Lung (tissue), 13 donors: ENCODE measurements around the gene NRDC. TPM values are rescaled to one million over a fixed set of nuclear protein-coding genes. Genes with fewer than 3 reads are reported as not detected.

Source experiments
- ATAC-seq: fragments of 200-7000 bp; cut with Tn5 transposase; one replicate; pipeline ENCODE4 v1.9.1; 2020; ENCODE audit warnings: moderate number of reproducible peaks; ENCODE audit not compliant: insufficient read depth, low FRiP score
- DNase-seq, 3 donors: peaks; one replicate each; pipeline ENCODE4 v3.0.0-alpha.2; 2013 to 2017
- H3K27ac ChIP-seq, 2 donors: one replicate each; pipeline ENCODE4 v1.5.1; 2013; ENCODE audit warnings: mild to moderate bottlenecking in 2 of 2, moderate library complexity in 2 of 2, control low read depth in 1 of 2, inconsistent platforms in 1 of 2, low read depth in 1 of 2, low read length in 1 of 2
- H3K27me3 ChIP-seq, 3 donors: one replicate each; pipeline ENCODE4 v1.5.1; 2013; ENCODE audit warnings: low read length in 2 of 3; ENCODE audit not compliant: control insufficient read depth in 3 of 3, insufficient read depth in 3 of 3
- H3K36me3 ChIP-seq, 4 donors: one replicate each; pipeline ENCODE4 v1.5.1; 2013; ENCODE audit warnings: low read length in 4 of 4, mild to moderate bottlenecking in 1 of 4, moderate library complexity in 1 of 4; ENCODE audit not compliant: control insufficient read depth in 4 of 4, insufficient read depth in 4 of 4
- H3K4me1 ChIP-seq, 5 donors: one replicate each; pipeline ENCODE4 v1.5.1; 2013; ENCODE audit warnings: low read length in 5 of 5, mild to moderate bottlenecking in 2 of 5, moderate library complexity in 1 of 5; ENCODE audit not compliant: control insufficient read depth in 5 of 5, insufficient read depth in 5 of 5
- H3K4me3 ChIP-seq: one replicate; pipeline ENCODE4 v1.5.1; 2013; ENCODE audit warnings: mild to moderate bottlenecking, control low read depth, moderate library complexity
- H3K9ac ChIP-seq, 2 donors: one replicate each; pipeline ENCODE4 v1.5.1; 2013; ENCODE audit warnings: low read length in 2 of 2, control low read depth in 1 of 2; ENCODE audit not compliant: insufficient read depth in 1 of 2
- H3K9me3 ChIP-seq, 4 donors: one replicate each; pipeline ENCODE4 v1.5.1; 2013; ENCODE audit warnings: low read length in 3 of 4, mild to moderate bottlenecking in 1 of 4, moderate library complexity in 1 of 4; ENCODE audit not compliant: control insufficient read depth in 4 of 4, insufficient read depth in 3 of 4
- CTCF ChIP-seq: IDR thresholded peaks from 2 replicates; pipeline ENCODE4 v1.5.1; 2012; ENCODE audit warnings: mild to moderate bottlenecking; ENCODE audit errors: control extremely low read depth, extremely low read depth
- WGBS, 2 donors: extraction: QIAGEN DNeasy Blood & Tissue Kit; methylation state at CpG; one replicate each; pipeline ENCODE4 v1.1.7; 2013; 5-methylcytosine and 5-hydroxymethylcytosine counted together
- polyA plus RNA-seq, 2 donors: library from polyadenylated mRNA; stranded (reverse); fragments of 200-250 nt; gene quantifications; one replicate each; pipeline ENCODE4 v1.2.1, GENCODE V29; 2013
- small RNA-seq: library from RNA; depleted of rRNA; stranded (forward); fragments of <200 nt; gene quantifications from one replicate; pipeline ENCODE3, GENCODE V24; 2014; ENCODE audit warnings: low replicate concordance
- total RNA-seq, 2 donors: library from RNA; depleted of rRNA in 1 of 2; stranded (reverse); fragments of >200 nt in 1 of 2; gene quantifications; one replicate each; pipeline ENCODE4 v1.2.1, GENCODE V29; 2014 to 2021
- donor health status: control.
- donor health status: control.
- donor health status: Bipolar disorder and iron deficiency.
- donor health status: healthy.
- donor health status: DM: yes; HTN: yes; CAD: no.

The NRDC gene
- total and polyA plus RNA-seq, 4 donors = 96.2 to 128 (median 105) TPM

GRCh38 chr1:51741121-51741681, 137.3 kb downstream of the NRDC start:
- Histone ChIP-seq H3K4me1 (peaks cover 0 to 10% (median 0%) of the 10 kb centered on the region in 5 donors), H3K27me3 (no peaks in the 10 kb centered on the region), H3K9me3 (no peaks in the 10 kb centered on the region), H3K36me3 (peaks cover 0 to 2% (median 0%) of the 10 kb centered on the region in 4 donors), H3K27ac (no peak overlapping the region), H3K9ac (no peak overlapping the region), H3K4me3 (no peak overlapping the region)
- no peak for DNase-seq
- no peak for TF ChIP-seq CTCF
- WGBS, 2 donors = 76 to 87% methylated on average over 1 of the region's 1 CpG
- ATAC-seq = no peak

GRCh38 chr1:51740652-51741051, 137.9 kb downstream of the NRDC start:
- WGBS, 2 donors = 56 to 60% methylated on average over 3 of the region's 3 CpGs
- H3K4me3 ChIP-seq = no peak overlapping the region
- no peak overlapping the region for H3K9ac ChIP-seq
- no peaks in the 10 kb centered on the region for H3K27me3 ChIP-seq
- no peak for TF ChIP-seq CTCF
- H3K36me3 ChIP-seq = peaks cover 0 to 2% (median 0%) of the 10 kb centered on the region in 4 donors
- no peak overlapping the region for H3K27ac ChIP-seq
- ATAC-seq = no peak
- peaks cover 0 to 10% (median 0%) of the 10 kb centered on the region in 5 donors for H3K4me1 ChIP-seq
- H3K9me3 ChIP-seq = no peaks in the 10 kb centered on the region
- DNase-seq = no peak

Small RNA genes within 50 kb of the gene (small RNA-seq; reads per million reads assigned to genes)
- not detected for gene AL050343.2

Other genes with a start within 250 kb of the NRDC start
- gene RAB3B, start 112.0 kb upstream of the NRDC start, total RNA-seq = under 1 TPM; 0.18 to 0.57 TPM
- under 1 TPM; 0.02 to 0.03 TPM for gene RAB3B, start 112.0 kb upstream of the NRDC start, polyA plus RNA-seq
- gene KTI12, start 155.1 kb upstream of the NRDC start, total RNA-seq = 1 to 10 TPM; 4.8 to 8.5 TPM
- gene KTI12, start 155.1 kb upstream of the NRDC start, polyA plus RNA-seq = 10 to 100 TPM in 1 of 2 donors, 1 to 10 TPM in 1; 6.5 to 11.3 TPM
- gene TXNDC12, start 176.5 kb upstream of the NRDC start, total RNA-seq = 10 to 100 TPM; 15.8 to 51.9 TPM
- gene TXNDC12, start 176.5 kb upstream of the NRDC start, polyA plus RNA-seq = 10 to 100 TPM; 16.0 to 43.7 TPM
- 10 to 100 TPM; 40.1 to 40.7 TPM for gene BTF3L4, start 177.6 kb upstream of the NRDC start, total RNA-seq
- gene BTF3L4, start 177.6 kb upstream of the NRDC start, polyA plus RNA-seq = 10 to 100 TPM; 41.5 to 47.7 TPM